Glutamatergic neuron (in vitro differentiated cells): Measurements from ENCODE around the gene TMEM176B. TPM values are rescaled to one million over a fixed set of nuclear protein-coding genes. Genes with fewer than 3 reads are reported as not detected.

Source experiments
- DNase-seq: peaks from one replicate; pipeline ENCODE4 v3.0.0; 2022
- H3K27ac Mint-ChIP-seq: one replicate; pipeline ENCODE4 v1.8.0; 2020; ENCODE audit warnings: mild to moderate bottlenecking, mixed read lengths, inconsistent platforms; ENCODE audit not compliant: unreplicated experiment
- H3K27me3 Mint-ChIP-seq: one replicate; pipeline ENCODE4 v1.8.0; 2020; ENCODE audit warnings: mild to moderate bottlenecking, moderate library complexity, mixed read lengths, inconsistent platforms; ENCODE audit not compliant: unreplicated experiment
- H3K36me3 Mint-ChIP-seq: one replicate; pipeline ENCODE4 v1.8.0; 2020; ENCODE audit warnings: mild to moderate bottlenecking, mixed read lengths, inconsistent platforms; ENCODE audit not compliant: unreplicated experiment
- H3K4me1 Mint-ChIP-seq: one replicate; pipeline ENCODE4 v1.8.0; 2020; ENCODE audit warnings: mild to moderate bottlenecking, low read depth, mixed read lengths, inconsistent platforms; ENCODE audit not compliant: unreplicated experiment
- H3K4me3 Mint-ChIP-seq: one replicate; pipeline ENCODE4 v1.8.0; 2020; ENCODE audit warnings: mild to moderate bottlenecking, mixed read lengths, inconsistent platforms; ENCODE audit not compliant: unreplicated experiment
- H3K9me3 Mint-ChIP-seq: one replicate; pipeline ENCODE4 v1.8.0; 2020; ENCODE audit warnings: mild to moderate bottlenecking, moderate library complexity, mixed read lengths, inconsistent platforms; ENCODE audit not compliant: unreplicated experiment
- long read RNA-seq: library from polyadenylated mRNA; unstranded; transcript quantifications from one replicate; pipeline ENCODE4 v2.0.0, GENCODE V29; 2020; ENCODE audit not compliant: unreplicated experiment
- total RNA-seq: library from RNA; stranded (reverse); fragmentation: NEBNext Ultra II Directional; extraction: Animal tissue kit (Norgen Biotek cat#: 25700); gene quantifications from one replicate; pipeline ENCODE4 v1.2.1, GENCODE V29; 2021; ENCODE audit not compliant: unreplicated experiment
- TF ChIP-seq, protein P1 (sequence below): fragments of 200-600 bp; sonication (generic); IDR thresholded peaks from one replicate; pipeline ENCODE4 v1.5.0; 2021; ENCODE audit not compliant: partially characterized antibody, unreplicated experiment

TMEM176B gene
- total RNA-seq = 0.44 TPM
- long read RNA-seq = 0 reads

DNA sequence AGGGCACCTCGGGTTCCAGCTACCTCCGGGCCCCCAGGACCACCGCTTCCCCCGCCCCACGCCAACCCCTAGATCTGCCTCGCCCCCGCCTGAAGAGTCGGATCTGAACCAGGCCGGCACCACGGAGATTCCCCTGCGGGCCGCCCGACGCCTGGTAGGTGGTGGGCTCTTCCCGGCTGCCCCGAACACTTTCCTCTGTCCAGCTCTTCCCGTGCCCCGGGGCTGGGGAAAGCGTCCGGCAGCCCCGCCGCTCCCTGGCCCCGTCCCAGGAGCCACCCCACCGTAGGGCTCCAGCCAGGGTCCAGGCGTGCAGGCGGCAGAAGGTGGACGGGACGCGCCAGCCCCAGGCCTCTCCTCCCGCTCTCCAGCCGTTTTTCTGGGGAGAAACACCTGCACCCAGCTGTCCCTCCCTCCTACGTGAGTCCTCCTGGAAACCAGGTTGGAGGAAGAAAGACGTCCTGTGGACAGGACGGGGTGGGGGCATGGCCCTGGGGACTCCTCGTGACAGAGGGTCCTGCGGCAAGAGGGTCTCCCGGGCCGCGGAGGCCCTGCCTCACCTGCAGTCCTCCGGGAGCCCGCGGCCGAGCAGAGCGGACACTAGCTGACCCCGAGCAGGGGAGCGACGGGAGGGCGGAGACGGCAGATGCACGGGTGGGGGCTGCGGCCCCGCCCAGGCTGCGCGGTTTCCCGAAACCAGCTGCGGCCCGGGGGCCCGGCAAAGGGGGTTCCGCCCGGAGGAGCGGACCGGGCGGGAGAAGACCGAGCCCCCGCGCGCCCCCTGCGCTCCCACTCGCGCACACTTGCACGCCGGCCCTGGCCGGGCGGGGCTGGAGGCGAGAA, at the start of gene TMEM176B:
TSS of gene TMEM176B (minus strand) at position 624 of the 840 bp plus-strand sequence. CDS start 3,795 bp downstream, outside the sequence.
- peak within 1 kb of the TSS; percentile 74 for H3K4me3 Mint-ChIP-seq
- H3K27me3 Mint-ChIP-seq = peaks cover 22% of the 10 kb centered on the region
- no peak within 1 kb of the TSS for H3K27ac Mint-ChIP-seq
- peaks cover 2% of the 10 kb centered on the region for H3K4me1 Mint-ChIP-seq
- TF ChIP-seq, protein P1, sequence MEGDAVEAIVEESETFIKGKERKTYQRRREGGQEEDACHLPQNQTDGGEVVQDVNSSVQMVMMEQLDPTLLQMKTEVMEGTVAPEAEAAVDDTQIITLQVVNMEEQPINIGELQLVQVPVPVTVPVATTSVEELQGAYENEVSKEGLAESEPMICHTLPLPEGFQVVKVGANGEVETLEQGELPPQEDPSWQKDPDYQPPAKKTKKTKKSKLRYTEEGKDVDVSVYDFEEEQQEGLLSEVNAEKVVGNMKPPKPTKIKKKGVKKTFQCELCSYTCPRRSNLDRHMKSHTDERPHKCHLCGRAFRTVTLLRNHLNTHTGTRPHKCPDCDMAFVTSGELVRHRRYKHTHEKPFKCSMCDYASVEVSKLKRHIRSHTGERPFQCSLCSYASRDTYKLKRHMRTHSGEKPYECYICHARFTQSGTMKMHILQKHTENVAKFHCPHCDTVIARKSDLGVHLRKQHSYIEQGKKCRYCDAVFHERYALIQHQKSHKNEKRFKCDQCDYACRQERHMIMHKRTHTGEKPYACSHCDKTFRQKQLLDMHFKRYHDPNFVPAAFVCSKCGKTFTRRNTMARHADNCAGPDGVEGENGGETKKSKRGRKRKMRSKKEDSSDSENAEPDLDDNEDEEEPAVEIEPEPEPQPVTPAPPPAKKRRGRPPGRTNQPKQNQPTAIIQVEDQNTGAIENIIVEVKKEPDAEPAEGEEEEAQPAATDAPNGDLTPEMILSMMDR = no peak
- peaks cover 5% of the 10 kb centered on the region for H3K36me3 Mint-ChIP-seq
- H3K9me3 Mint-ChIP-seq = no peaks in the 10 kb centered on the region
- no peak for DNase-seq

DNA sequence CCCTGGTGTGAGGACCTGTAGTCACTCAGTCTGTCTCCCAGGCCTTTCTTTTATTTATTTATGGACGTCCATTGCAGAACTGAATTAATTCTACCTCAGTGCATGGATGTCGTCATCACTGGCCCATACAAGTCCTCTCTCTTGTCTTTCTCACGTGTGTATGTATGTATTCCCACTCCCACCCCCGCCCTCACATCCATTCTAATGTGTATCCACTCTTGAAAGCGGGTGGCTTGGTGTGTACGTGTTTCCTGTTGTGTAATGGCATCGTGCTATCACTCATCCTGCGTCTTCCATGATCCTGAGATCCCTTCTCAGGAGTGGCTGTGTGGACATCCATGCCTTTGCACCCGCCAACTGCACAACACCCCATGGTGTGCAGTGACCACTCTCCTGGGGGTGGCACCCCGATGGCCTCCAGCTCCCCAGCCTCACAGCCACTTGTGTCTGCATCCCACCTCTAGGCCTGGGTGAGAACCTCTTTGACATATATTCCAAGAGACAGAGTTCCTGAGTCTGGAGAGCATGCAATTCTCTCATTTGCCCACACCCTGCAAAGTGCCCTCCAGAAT, 49.1 kb upstream of the TMEM176B start:
- no peak for DNase-seq
- H3K27me3 Mint-ChIP-seq = peaks cover 9% of the 10 kb centered on the region
- TF ChIP-seq, protein P1 = no peak
- H3K4me3 Mint-ChIP-seq = no peak overlapping the region
- H3K27ac Mint-ChIP-seq = no peak overlapping the region
- H3K36me3 Mint-ChIP-seq = no peaks in the 10 kb centered on the region
- peaks cover 3% of the 10 kb centered on the region for H3K9me3 Mint-ChIP-seq
- no peaks in the 10 kb centered on the region for H3K4me1 Mint-ChIP-seq

DNA sequence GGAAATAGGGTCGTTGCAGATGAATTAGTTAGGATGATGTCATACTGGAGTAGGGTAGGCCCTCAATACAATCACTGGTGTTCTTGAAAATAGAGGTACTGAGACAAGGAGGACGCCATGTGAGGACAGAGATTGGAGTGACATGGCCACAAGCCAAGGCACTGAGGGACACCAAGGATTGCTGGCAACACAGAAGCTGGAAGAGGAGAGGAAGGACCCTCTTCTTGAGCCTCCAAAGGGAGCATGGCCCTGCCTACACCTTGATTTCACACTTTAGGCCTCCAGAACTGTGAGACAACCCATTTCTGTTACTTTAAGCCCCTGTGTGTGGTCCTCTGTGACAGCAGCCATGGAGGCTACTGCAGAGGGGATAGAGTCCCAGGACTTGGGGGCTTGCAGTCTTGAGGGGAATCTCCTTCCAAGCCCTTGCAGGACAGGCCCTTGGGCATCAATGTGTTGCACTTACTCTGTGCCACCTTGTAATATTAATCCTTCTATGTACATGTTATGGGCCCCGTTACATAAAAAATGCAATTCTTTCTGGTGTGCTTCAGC, 48.5 kb upstream of the TMEM176B start:
- TF ChIP-seq, protein P1 = no peak
- H3K27me3 Mint-ChIP-seq = peaks cover 9% of the 10 kb centered on the region
- H3K9me3 Mint-ChIP-seq = peaks cover 3% of the 10 kb centered on the region
- no peak overlapping the region for H3K27ac Mint-ChIP-seq
- no peaks in the 10 kb centered on the region for H3K4me1 Mint-ChIP-seq
- H3K36me3 Mint-ChIP-seq = no peaks in the 10 kb centered on the region
- no peak for DNase-seq
- no peak overlapping the region for H3K4me3 Mint-ChIP-seq

DNA sequence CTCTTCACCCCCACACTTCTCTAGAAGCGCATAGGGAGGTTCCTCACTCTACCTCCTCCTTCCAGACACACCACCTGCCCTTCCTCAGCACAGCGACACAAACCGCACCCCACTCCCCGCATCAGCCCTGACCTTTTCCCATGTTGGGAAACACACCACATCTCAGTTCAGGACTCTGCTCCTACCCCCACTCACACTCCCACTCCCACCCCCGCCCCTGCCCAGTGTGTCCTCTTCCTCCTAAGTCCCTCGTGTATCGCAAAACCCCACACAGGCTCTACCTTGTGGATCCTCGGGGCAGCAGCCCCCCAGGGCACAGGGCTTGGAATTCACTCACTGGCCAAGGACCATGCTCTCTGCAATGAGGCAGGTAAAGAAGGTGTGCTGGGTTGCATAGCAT, 47.9 kb upstream of the TMEM176B start:
- TF ChIP-seq, protein P1 = no peak
- peaks cover 3% of the 10 kb centered on the region for H3K9me3 Mint-ChIP-seq
- no peak overlapping the region for H3K4me3 Mint-ChIP-seq
- peaks cover 9% of the 10 kb centered on the region for H3K27me3 Mint-ChIP-seq
- no peaks in the 10 kb centered on the region for H3K36me3 Mint-ChIP-seq
- no peaks in the 10 kb centered on the region for H3K4me1 Mint-ChIP-seq
- DNase-seq = no peak
- H3K27ac Mint-ChIP-seq = no peak overlapping the region
